ENCODE data around the gene BFSP2.

BFSP2 gene, protein sequence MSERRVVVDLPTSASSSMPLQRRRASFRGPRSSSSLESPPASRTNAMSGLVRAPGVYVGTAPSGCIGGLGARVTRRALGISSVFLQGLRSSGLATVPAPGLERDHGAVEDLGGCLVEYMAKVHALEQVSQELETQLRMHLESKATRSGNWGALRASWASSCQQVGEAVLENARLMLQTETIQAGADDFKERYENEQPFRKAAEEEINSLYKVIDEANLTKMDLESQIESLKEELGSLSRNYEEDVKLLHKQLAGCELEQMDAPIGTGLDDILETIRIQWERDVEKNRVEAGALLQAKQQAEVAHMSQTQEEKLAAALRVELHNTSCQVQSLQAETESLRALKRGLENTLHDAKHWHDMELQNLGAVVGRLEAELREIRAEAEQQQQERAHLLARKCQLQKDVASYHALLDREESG

DNA sequence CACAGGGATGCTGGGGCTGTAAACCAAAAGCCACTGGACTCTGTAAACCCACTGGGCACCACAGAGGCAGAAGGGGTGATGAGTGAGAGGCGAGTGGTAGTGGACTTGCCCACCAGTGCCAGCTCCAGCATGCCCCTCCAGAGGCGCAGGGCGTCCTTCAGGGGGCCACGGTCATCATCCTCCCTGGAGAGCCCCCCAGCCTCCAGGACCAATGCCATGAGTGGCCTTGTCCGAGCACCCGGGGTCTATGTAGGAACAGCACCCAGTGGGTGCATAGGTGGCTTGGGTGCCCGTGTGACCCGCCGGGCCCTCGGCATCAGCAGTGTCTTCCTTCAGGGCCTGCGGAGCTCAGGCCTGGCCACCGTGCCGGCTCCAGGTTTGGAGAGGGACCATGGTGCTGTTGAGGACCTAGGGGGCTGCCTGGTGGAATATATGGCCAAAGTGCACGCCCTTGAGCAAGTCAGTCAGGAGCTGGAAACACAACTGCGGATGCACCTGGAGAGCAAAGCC is at the start of gene BFSP2:
Gene BFSP2 (plus strand): TSS at position 51 of the 510 bp plus-strand sequence. CDS start 28 bp downstream, at position 79.
- no peak for DNase-seq (ENCODE audit: low read depth, low spot score)

DNA sequence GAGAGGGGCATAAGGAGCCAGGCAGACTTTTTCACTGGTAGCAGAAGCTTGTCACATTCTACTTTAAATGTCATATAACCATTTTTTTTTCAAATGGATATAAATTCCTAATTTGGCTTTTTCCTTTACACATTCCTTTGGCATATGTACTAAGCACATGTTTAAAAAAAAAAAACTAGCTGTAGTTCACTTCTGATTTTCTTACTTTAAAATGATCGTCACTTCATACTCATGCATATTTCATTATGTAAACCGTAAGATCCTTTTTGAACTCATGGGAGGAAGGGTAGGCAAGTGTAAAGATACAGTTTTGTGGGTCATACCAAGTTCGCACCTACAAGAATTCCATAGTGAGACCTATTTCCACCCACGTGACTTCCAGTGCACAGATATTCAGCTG is 45.1 kb upstream of the BFSP2 start:
- no peak for DNase-seq (ENCODE audit: low read depth, low spot score)

DNA sequence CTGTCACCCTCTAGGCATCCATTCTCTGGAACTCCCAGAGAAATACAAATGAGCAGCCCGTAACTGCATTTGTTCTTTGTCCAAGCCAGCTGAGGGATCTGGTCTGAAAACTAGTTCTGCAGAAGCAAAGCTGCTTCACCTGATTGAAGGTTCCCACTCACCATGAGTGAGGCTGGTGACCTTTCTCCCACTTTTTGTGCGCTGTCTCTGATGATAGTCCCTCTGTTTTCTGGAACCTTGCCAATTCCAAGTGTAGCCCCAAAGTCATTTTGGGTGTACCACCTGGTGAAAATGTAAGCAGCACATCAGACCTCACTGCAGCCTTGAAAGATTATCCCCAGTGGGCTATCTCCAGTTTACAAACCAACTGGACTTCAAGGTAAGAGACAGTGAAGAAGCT is 39.4 kb upstream of the BFSP2 start:
- DNase-seq (ENCODE audit: low read depth, low spot score), result no peak

DNA sequence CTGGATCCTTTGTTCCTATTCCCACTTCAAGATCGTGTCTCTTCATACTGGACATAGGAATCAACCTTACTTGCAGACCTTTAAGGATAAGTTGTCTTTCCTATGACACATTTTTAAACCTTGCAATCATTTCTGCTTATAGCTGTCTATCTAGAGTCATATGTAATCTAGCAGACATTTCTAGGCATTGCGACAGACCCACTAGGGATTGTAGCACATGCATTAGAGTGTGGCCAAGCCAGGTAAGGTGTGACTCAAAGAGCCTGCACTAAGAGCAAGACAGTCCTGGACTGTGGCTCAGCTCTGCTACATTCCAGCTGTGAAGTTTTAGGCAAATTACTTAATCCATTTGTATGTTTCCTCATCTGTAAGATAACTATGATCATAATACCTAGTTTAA is 38.8 kb upstream of the BFSP2 start:
- DNase-seq (ENCODE audit: low read depth, low spot score), result no peak

DNA sequence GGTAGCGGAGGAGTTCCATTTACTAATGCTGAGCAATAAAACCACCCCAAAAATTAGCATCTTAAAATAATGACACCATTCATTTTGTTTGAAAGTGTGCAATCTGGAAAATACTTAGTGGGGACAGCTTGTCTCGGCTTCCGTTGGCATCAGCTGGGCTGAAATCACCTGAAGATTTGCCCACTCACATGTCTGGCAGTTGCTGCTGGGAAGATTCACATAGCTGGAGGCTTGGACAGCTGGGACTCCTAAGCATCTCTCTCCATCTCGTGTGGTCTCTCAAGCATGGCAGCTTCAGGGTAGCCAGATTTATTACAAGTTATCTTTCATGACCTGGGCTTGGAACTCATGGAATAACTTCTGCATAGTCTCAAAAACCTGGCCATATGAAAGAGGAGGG is 38.4 kb upstream of the BFSP2 start:
- DNase-seq (ENCODE audit: low read depth, low spot score), result no peak

DNA sequence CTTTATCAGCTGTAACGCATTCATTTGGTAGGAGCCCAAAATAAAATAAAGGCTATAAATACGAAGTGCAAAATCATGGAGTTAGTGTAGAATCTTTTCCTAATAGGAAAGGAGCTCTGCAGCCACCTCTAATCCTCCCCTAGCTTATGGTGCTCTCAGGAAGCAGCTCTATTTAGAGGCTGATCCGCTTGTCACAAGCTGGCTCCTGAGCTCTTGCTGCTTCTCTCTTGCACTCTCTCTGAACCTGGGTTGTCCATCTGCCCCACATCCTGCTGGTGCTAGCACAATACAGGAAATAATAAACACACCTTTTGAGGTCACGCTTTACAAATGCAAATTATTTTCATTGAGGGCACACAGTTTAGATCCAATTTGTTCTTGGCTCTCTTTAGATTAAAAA is 37.3 kb upstream of the BFSP2 start:
- DNase-seq (ENCODE audit: low read depth, low spot score), result no peak

DNA sequence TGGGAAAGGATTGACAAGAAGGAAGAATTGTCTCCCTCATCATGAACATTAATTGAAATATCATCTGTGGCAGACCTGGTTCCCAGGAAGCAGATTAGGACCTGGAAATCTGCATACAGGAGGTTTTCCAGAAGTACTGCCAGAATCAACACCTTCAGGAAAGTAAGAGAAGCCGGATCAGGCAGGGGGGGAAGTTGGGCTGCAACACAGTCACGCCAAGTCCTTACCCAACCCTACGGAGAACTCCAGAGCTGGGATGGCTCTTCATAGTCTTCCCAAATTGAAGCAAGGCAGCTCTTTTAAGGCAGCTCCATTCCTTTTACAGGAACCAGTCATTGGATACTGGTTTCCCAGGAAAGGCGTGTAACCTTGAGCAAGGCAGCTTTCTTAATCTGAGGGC is 35.2 kb upstream of the BFSP2 start:
- DNase-seq (ENCODE audit: low read depth, low spot score), result no peak

DNA sequence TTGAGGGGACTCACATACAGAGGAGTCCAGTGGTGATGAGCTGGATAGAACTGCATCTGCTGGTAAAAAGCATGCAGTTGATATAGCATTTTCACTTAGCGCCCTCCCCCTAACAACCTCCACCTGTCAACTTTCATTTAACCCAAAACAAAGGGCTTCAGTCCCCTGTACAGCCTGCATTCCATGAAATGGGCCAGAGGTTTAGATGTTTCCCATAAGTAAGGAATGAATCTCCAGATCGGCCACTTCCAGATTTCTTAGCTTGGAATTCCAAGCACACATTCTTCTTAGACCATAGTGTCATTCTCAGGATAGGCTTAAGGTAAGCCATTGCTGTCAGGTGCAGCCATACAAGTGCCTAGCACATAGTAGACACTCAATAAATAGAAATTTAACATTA is 32.9 kb upstream of the BFSP2 start:
- DNase-seq (ENCODE audit: low read depth, low spot score), result no peak

DNA sequence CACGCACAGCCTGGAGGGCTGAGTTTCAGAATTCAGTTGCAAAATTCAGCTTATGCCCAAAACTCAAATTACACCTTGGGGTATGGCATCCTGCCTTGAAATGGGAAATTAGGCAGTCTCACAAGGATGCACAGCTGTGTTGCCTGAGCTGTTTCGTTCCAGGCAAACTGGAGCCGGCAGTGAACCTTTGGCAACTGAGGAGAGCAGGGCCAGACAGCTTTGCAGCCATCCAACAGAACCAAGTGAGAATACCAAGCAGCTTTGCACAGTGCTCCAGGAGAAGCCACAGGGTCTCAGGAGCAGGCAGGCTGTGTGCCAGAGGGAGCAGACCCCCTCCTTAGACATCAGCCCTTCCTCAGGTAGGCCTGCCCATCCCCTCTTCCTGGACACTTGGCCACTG is 32.5 kb upstream of the BFSP2 start:
- no peak for DNase-seq (ENCODE audit: low read depth, low spot score)

DNA sequence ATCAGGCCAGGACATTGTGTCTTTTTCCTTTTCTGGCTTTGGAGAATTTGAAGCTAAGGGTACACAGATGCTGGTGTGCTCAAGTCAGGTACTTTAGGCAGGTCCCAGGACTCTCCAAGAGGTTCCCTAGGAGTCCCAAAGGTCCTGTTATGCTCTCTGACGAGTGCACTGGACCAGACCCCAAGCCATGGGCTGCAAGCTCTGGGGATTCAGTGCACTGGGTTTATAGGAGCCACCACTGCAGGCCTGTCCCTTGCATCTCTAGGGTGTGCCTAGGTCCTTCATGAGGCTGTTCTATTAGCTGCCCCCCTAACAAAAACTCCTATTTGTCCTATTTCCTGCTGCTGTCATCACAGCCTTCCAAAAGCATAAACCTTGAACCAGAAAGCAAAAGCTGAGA is 31.9 kb upstream of the BFSP2 start:
- DNase-seq (ENCODE audit: low read depth, low spot score), result no peak

DNA sequence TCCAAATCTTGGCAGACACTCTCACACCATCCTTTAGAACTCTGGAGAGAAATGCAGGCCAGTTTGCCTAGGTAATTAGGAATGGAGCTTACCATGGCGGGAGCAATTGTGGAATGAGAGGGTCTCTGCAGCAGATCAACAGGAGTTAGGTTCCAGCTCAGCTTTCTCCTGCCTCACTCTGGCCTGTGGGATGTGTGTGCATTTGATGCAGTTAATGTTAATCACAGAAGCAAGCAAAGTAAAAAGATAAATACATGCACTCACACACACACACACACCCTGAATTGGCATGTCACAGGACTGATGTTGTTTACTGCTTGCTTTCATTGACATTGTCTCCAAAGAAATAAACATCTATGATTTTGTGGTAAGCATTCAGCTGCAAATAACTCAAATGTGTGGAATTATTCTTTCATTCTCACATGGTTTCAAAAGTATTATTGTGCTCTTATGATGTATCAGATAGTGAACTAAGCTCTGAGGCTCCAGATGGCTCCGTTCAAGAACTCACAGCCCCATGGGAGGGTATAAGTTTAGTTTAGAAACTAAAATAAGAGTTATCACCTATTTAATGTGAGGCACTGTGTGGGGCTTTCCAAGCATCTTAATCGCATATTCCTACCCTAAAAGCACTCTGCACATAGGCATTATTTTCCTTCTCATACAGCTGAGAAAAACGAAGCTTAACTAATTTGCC is 31.3 kb upstream of the BFSP2 start:
- DNase-seq (ENCODE audit: low read depth, low spot score), result no peak

DNA sequence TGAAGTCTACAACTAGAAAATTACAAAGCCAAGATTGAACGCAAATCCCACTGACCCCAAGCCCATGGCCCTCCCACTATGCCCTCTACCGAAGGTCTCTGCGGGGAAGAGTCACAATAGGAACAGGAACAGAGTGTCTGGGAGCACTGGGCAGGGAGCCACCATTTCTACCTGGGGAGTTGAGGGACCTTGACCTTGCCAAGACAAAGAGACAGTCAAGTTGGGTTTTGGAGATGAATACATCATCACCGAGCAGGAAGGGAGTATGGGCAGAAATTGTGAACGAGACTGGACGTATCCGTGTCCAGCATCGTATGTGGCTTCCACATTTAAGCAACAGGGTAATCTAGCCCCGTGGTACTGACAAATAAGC is 30.8 kb upstream of the BFSP2 start:
- no peak for DNase-seq (ENCODE audit: low read depth, low spot score)

DNA sequence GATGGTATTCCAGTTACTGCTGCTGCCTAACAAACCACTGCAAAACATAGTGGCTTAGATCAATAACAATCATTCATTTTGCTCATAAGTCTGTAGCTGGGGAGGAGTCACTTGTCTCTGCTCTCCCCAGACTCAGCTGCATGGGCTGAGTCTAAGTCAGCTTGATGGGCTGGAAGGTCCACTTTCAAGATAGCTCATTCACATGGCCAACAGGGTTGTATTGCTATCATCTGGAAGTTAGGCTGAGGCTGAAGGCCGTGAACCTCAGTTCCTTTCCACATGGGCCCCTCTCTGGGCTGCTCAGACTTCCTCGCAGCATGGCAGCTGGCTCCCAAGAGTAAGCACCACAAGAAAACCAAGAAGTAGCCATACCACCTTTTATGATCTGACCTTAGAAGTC is 28.7 kb upstream of the BFSP2 start:
- no peak for DNase-seq (ENCODE audit: low read depth, low spot score)

DNA sequence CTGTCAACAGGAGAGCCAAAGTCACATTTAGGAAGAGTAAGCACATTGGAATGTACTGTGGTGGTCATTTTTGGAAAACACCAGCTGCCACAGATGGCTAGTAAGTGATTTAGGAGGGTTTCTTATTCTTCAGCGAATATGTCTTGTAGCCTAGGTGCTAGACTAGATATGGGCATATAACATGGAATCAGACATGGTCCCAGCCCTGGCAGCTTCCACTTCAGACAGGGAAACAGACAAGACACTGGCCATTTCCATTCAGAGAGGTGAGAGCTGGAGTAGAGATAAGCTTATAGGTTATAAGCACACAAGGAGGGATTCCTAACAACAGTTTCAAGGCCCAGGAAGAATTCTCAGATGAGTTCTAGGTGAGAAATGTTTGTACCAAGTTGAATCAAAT is 28.2 kb upstream of the BFSP2 start:
- DNase-seq (ENCODE audit: low read depth, low spot score), result no peak

DNA sequence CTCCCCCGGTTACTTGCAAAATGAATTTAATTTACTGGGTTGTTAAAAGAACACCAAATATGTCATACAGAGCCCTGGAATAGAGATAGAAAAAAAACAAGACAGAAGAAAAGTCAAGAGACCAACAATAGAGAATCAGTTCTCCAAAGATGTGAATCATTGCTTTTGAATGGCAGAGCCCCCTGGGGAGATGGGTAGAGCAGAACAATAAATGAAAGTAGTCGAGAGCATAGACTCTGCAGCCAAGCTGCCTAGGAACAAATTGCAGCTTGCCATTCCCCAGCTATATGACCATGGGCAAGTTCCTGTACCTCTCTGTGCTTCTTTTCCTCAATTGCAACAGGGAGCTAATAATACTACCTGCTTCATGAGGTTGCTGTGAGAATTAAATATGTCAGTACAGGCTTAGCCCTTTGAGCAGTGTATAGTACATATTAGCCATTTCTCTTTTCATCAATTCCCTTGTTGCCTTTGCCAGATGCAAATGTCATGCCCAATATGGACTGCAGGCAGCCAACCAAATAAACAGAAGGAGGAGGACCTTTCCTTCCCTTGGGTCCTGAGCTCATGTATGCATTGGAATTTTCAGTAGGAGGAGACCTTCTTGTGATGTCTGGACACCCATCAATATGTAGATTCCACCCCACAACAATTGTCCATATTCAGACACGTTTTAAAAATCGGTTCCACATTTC is 25.0 kb upstream of the BFSP2 start:
- no peak for DNase-seq (ENCODE audit: low read depth, low spot score)

DNA sequence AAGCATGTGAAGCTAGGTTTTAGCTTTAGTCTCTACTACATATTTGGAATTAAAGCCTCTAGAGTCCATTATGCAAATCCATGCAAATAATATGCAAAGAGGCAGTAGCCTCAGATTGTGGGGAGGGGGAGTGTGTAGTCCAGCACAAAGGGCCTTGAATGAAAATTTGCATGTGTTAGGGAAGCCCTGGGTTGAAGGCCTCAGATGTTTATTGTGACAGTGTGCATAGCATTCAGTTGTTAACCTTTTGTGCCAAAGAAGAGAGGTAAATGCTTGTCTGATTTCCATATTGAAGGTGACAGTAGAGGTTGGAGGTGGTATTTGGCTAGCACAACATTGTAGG is 24.5 kb upstream of the BFSP2 start:
- DNase-seq (ENCODE audit: low read depth, low spot score), result no peak

DNA sequence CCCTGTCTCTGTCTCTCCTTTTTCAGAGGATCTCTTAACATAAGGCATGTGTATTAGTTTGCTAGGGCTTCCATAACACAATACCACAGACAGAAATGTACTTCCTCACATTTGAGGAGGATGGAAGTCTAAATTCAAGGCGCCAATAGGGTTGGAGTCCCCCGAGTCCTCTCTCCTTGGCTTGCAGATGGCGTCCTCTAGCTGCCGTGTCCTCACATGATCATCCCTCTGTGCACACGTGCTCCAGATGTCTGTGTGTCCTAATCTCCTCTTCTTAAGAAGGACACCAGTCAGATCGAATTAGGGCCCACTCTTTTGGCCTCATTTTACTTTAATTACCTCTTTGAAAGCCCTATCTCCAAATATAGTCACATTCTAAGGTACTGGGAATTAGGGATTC is 23.0 kb upstream of the BFSP2 start:
- DNase-seq (ENCODE audit: low read depth, low spot score), result no peak

DNA sequence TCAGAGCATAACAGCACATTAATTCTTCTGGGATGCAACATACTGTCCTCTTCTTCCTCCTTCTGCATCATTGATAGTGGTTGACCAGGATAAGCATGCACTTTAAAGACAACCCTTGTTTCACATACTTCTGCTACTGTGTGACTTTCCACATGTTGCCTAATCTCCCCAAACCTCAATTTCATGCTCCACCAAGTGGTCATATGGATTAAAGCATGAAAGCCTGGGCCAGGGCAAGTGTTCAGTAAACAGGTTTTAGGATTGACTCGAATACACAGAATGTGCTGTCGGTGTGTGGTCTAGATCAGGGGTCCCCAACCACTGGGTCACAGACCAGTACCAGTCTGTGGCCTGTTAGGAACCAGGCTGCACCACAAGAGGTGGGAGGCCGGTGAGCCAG is 22.5 kb upstream of the BFSP2 start:
- DNase-seq (ENCODE audit: low read depth, low spot score), result no peak

DNA sequence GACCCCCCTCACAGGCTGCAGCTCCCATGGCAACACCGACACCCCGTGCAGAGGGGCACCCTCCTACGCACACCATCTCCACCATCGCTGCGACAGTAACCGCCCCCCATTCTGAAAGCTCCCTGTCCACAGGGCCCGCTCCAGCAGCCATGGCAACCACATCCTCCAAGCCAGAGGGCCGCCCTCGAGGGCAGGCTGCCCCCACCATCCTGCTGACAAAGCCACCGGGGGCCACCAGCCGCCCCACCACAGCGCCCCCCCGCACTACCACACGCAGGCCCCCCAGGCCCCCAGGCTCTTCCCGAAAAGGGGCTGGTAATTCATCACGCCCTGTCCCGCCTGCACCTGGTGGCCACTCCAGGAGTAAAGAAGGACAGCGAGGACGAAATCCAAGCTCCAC is 19.9 kb upstream of the BFSP2 start:
- DNase-seq (ENCODE audit: low read depth, low spot score), result no peak

DNA sequence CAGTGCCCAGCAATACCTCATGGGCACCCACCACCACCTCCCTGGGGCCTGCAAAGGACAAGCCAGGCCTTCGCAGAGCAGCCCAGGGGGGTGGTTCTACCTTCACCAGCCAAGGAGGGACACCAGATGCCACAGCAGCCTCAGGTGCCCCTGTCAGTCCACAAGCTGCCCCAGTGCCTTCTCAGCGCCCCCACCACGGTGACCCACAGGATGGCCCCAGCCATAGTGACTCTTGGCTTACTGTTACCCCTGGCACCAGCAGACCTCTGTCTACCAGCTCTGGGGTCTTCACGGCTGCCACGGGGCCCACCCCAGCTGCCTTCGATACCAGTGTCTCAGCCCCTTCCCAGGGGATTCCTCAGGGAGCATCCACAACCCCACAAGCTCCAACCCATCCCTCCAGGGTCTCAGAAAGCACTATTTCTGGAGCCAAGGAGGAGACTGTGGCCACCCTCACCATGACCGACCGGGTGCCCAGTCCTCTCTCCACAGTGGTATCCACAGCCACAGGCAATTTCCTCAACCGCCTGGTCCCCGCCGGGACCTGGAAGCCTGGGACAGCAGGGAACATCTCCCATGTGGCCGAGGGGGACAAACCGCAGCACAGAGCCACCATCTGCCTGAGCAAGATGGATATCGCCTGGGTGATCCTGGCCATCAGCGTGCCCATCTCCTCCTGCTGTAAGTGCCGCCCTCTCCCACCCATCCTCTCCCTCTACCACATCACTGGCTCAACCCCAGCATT is 19.2 kb upstream of the BFSP2 start:
- DNase-seq (ENCODE audit: low read depth, low spot score), result no peak

DNA sequence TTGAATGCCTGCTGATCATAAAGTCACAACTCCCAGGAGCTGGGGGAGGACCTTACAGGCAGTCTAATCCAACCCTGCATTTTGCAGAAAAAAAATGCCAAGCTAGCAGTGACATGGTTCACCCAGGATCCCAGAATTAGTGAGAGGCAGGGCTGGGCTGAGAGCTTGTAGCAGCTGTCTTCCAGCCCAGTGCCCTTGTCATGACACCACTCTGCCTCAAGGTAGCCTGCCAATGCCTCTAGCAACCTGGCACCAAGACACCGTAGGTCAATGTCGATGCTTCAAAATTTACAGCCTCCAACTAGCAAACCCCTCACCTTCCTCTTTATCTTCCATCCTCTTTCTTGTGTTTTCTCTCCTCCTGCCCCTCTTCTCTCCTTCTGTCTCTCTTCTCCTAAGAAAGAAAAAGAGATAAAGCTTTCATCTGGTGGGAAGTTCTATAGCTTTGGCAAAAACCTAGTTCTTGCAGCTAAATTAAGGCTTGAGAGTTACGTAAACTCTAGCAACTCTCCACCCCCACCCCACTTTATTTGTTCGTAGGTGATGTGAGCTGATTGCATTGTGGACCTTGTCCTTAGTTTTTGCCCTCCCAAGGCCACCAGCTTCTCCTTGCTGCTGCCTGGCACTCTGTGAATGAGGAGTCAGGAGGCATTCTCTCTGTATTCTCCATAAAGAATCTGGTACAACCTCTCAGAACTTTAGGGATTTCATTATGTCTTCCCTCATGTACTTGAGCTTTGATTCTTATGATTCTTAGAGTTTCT is 18.3 kb upstream of the BFSP2 start:
- no peak for DNase-seq (ENCODE audit: low read depth, low spot score)

Measured in activated naive CD8-positive, alpha-beta T cell treated with anti-CD3 and anti-CD28 coated beads, Interleukin-2, amount 50 U/mL, for 16 hours (primary cell).